Measurements from ENCODE around the gene ASGR2.
A peak's percentile ranks its signal among the peaks of the same experiment; 100 is the strongest.
"Not testable (repeated sequence)": the region's sequence is repeated elsewhere in the genome, so short reads cannot be mapped to it uniquely, and the experiment has no call there.

ASGR2 gene

GRCh38 chr17:7114241-7114874 is at the start of gene ASGR2:
Gene ASGR2, minus strand, starts transcription at chr17:7114822. Its CDS starts 582 bp downstream, at chr17:7114240.
- no peak for DNase-seq (ENCODE audit: extremely low read depth in 1 of 2, low read depth in 1 of 2)

GRCh38 chr17:7159571-7159970 is 44.9 kb upstream of the ASGR2 start:
- DNase-seq (ENCODE audit: extremely low read depth in 1 of 2, low read depth in 1 of 2): not testable (repeated sequence)

GRCh38 chr17:7158424-7158823 is 43.8 kb upstream of the ASGR2 start:
- not testable (repeated sequence) for DNase-seq (ENCODE audit: extremely low read depth in 1 of 2, low read depth in 1 of 2)

- no peak for DNase-seq (ENCODE audit: extremely low read depth in 1 of 2, low read depth in 1 of 2)
Measured at GRCh38 chr17:7156342-7156940, 41.8 kb upstream of the ASGR2 start.

- no peak for DNase-seq (ENCODE audit: extremely low read depth in 1 of 2, low read depth in 1 of 2)
Measured at GRCh38 chr17:7147772-7148171, 33.1 kb upstream of the ASGR2 start.

GRCh38 chr17:7146115-7146514 is 31.5 kb upstream of the ASGR2 start:
- no peak for DNase-seq (ENCODE audit: extremely low read depth in 1 of 2, low read depth in 1 of 2)

- DNase-seq (ENCODE audit: extremely low read depth in 1 of 2, low read depth in 1 of 2): no peak
Measured at GRCh38 chr17:7144213-7144612, 29.6 kb upstream of the ASGR2 start.

- no peak for DNase-seq (ENCODE audit: extremely low read depth in 1 of 2, low read depth in 1 of 2)
Measured at GRCh38 chr17:7141824-7142223, 27.2 kb upstream of the ASGR2 start.

- no peak for DNase-seq (ENCODE audit: extremely low read depth in 1 of 2, low read depth in 1 of 2)
Measured at GRCh38 chr17:7139400-7139799, 24.8 kb upstream of the ASGR2 start.

- no peak for DNase-seq (ENCODE audit: extremely low read depth in 1 of 2, low read depth in 1 of 2)
Measured at GRCh38 chr17:7138800-7139381, 24.3 kb upstream of the ASGR2 start.

- no peak for DNase-seq (ENCODE audit: extremely low read depth in 1 of 2, low read depth in 1 of 2)
Measured at GRCh38 chr17:7137171-7137943, 22.7 kb upstream of the ASGR2 start.

GRCh38 chr17:7136266-7136877 is 21.8 kb upstream of the ASGR2 start:
- peak; percentile 54 to 72 for DNase-seq (ENCODE audit: extremely low read depth in 1 of 2, low read depth in 1 of 2)

GRCh38 chr17:7133916-7134315 is 19.3 kb upstream of the ASGR2 start:
- DNase-seq (ENCODE audit: extremely low read depth in 1 of 2, low read depth in 1 of 2): no peak

GRCh38 chr17:7133424-7133823 is 18.8 kb upstream of the ASGR2 start:
- no peak for DNase-seq (ENCODE audit: extremely low read depth in 1 of 2, low read depth in 1 of 2)

GRCh38 chr17:7132511-7133094 is 18.0 kb upstream of the ASGR2 start:
- DNase-seq (ENCODE audit: extremely low read depth in 1 of 2, low read depth in 1 of 2): peak in 1 of 2 donors; percentile 19

- no peak for DNase-seq (ENCODE audit: extremely low read depth in 1 of 2, low read depth in 1 of 2)
Measured at GRCh38 chr17:7131423-7131791, 16.8 kb upstream of the ASGR2 start.

GRCh38 chr17:7130621-7131422 is 16.2 kb upstream of the ASGR2 start:
- DNase-seq (ENCODE audit: extremely low read depth in 1 of 2, low read depth in 1 of 2): no peak

GRCh38 chr17:7129311-7129710 is 14.7 kb upstream of the ASGR2 start:
- DNase-seq (ENCODE audit: extremely low read depth in 1 of 2, low read depth in 1 of 2): no peak

GRCh38 chr17:7128160-7128559 is 13.5 kb upstream of the ASGR2 start:
- no peak for DNase-seq (ENCODE audit: extremely low read depth in 1 of 2, low read depth in 1 of 2)

- DNase-seq (ENCODE audit: extremely low read depth in 1 of 2, low read depth in 1 of 2): not testable (repeated sequence)
Measured at GRCh38 chr17:7127501-7127900, 12.9 kb upstream of the ASGR2 start.

Data from activated CD8-positive, alpha-beta memory T cell treated with anti-CD3 and anti-CD28 coated beads for 1 hour (primary cell).